Gastrocnemius medialis (tissue), 4 donors: ENCODE data around the gene LSS.
"Not testable (repeated sequence)": the region's sequence is repeated elsewhere in the genome, so short reads cannot be mapped to it uniquely, and the experiment has no call there.

Source experiments
- CTCF ChIP-seq, 5 experiments: fragments of 450-650 bp in 3 of 5; fragments of 200-600 bp in 2 of 5; sonication (generic) in 2 of 5; IDR thresholded peaks in 4 of 5; conservative IDR thresholded peaks in 1 of 5; 1 replicate in 4 of 5; 2 replicates in 1 of 5; pipeline ENCODE4 v1.5.1; 2016 to 2019; ENCODE audit warnings: antibody characterized with exemption in 5 of 5, mild to moderate bottlenecking in 3 of 5, moderate library complexity in 3 of 5
- POLR2A ChIP-seq, 2 donors: fragments of 450-650 bp; IDR thresholded peaks; one replicate each; pipeline ENCODE4 v1.6.1; 2017; ENCODE audit warnings: antibody characterized with exemption in 2 of 2, mild to moderate bottlenecking in 2 of 2, moderate library complexity in 2 of 2

GRCh38 chr21:46223661-46224060, 4.9 kb downstream of the LSS start:
- not testable (repeated sequence) for TF ChIP-seq CTCF (IDR thresholded peaks at IDR 0.05 in 4 of 5, conservative IDR thresholded peaks at IDR 0.05 in 1 of 5); POLR2A (IDR thresholded peaks at IDR 0.05)
